K562 (cell line): ENCODE measurements around the gene NDUFV2. TPM values are rescaled to one million over a fixed set of nuclear protein-coding genes. Genes with fewer than 3 reads are reported as not detected.
"Not testable (repeated sequence)": the region's sequence is repeated elsewhere in the genome, so short reads cannot be mapped to it uniquely, and the experiment has no call there.

Experiments used
- ATAC-seq: fragments of 200-7000 bp; cut with Tn5 transposase; 3 replicates; pipeline ENCODE4 v1.9.1; 2020; ENCODE audit warnings: moderate library complexity
- BruUV-seq: library from RNA; stranded (reverse); fragments of 400-500 nt; replicated peaks from 2 replicates; lab custom pipeline; 2021; lab: Mats Ljungman, UMichigan
- CTCF ChIA-PET: fragments of 300-600 bp; formaldehyde crosslinking; extraction: SDS; loops from one replicate; lab custom pipeline; 2021; ENCODE audit warnings: low intra/inter-chr PET ratio; lab: Yijun Ruan, JAX
- POLR2A ChIA-PET: fragments of 300-600, 350-650 bp; sonication (Branson Sonifier 250); formaldehyde crosslinking; extraction: SDS; loops from one replicate; lab custom pipeline; 2021; ENCODE audit warnings: antibody characterized with exemption, inconsistent platforms; lab: Yijun Ruan, JAX
- DNase-seq, 4 experiments: peaks; one replicate each; pipeline versions ENCODE4 v3.0.0 to v3.0.0-alpha.2; 2011 to 2018; ENCODE audit warnings: low spot score in 3 of 4, mixed read lengths in 3 of 4; ENCODE audit errors: extremely low read depth in 1 of 4
- FAIRE-seq: peaks from 2 replicates; lab custom pipeline; 2011; peaks lifted over from hg19 to GRCh38; lab: Jason Lieb, UNC
- H2AFZ ChIP-seq: 2 replicates; pipeline ENCODE4 v1.6.0; 2011; ENCODE audit warnings: low read depth, low read length, control low read depth, inconsistent platforms
- H3K27ac ChIP-seq: fragments of 200-600 bp; 3 replicates; pipeline ENCODE4 v1.8.0; 2011; ENCODE audit warnings: low read depth, mild to moderate bottlenecking, control low read depth, inconsistent platforms, low read length, moderate library complexity, mixed read lengths; ENCODE audit errors: extremely low read depth
- H3K27me3 ChIP-seq, 2 experiments: fragments of 300-600 bp in 1 of 2; 2 replicates in 1 of 2; 3 replicates in 1 of 2; pipeline versions ENCODE4 v1.6.0 to v1.8.0; 2011; ENCODE audit warnings: inconsistent platforms in 2 of 2, low read length in 2 of 2, mild to moderate bottlenecking in 1 of 2, mixed read lengths in 1 of 2, moderate library complexity in 1 of 2; ENCODE audit not compliant: control insufficient read depth in 2 of 2, insufficient read depth in 2 of 2
- H3K36me3 ChIP-seq: fragments of 300-600 bp; 3 replicates; pipeline ENCODE4 v1.8.0; 2011; ENCODE audit warnings: mild to moderate bottlenecking, low read length, inconsistent platforms; ENCODE audit not compliant: control insufficient read depth, insufficient read depth
- H3K4me1 ChIP-seq, 2 experiments: fragments of 200-600 bp in 1 of 2; replicated peaks in 1 of 2; 2 replicates in 1 of 2; 3 replicates in 1 of 2; pipeline versions ENCODE4 v1.5.1 to v1.8.0; 2011; ENCODE audit warnings: inconsistent platforms in 2 of 2, low read length in 2 of 2, mild to moderate bottlenecking in 1 of 2, mixed read lengths in 1 of 2, moderate library complexity in 1 of 2; ENCODE audit not compliant: control insufficient read depth in 2 of 2, insufficient read depth in 2 of 2
- H3K4me2 ChIP-seq: 2 replicates; pipeline ENCODE4 v1.6.1; 2011; ENCODE audit warnings: low read length, control low read depth, inconsistent platforms, mixed read lengths; ENCODE audit not compliant: insufficient read depth
- H3K4me3 ChIP-seq: fragments of 200-600 bp; sonication (generic), shearing (Covaris generic); 2 replicates; pipeline ENCODE4 v1.5.1; 2016; ENCODE audit warnings: control low read depth, inconsistent platforms
- H3K79me2 ChIP-seq: fragments of 200-600 bp; 3 replicates; pipeline ENCODE4 v1.8.0; 2011; ENCODE audit warnings: low read length, inconsistent platforms; ENCODE audit not compliant: control insufficient read depth, insufficient read depth
- H3K9ac ChIP-seq, 2 experiments: 2 replicates each; pipeline versions ENCODE4 v1.6.0 to v1.6.1; 2011; ENCODE audit warnings: low read depth in 2 of 2, low read length in 2 of 2, control low read depth in 1 of 2, inconsistent platforms in 1 of 2, mild to moderate bottlenecking in 1 of 2, mixed read lengths in 1 of 2; ENCODE audit not compliant: insufficient read depth in 1 of 2
- H3K9me1 ChIP-seq: one replicate; pipeline ENCODE4 v1.6.0; 2011; ENCODE audit warnings: inconsistent platforms, mild to moderate bottlenecking, low read length, moderate library complexity; ENCODE audit not compliant: control insufficient read depth, insufficient read depth
- H3K9me3 ChIP-seq: replicated peaks from 2 replicates; pipeline ENCODE4 v1.5.1; 2011; ENCODE audit warnings: low read depth, low read length, inconsistent platforms; ENCODE audit not compliant: control insufficient read depth, insufficient read depth
- H4K20me1 ChIP-seq: replicated peaks from 2 replicates; pipeline ENCODE4 v1.6.1; 2011; ENCODE audit warnings: low read length, inconsistent platforms, mixed read lengths; ENCODE audit not compliant: control insufficient read depth, insufficient read depth
- TRIM28 ChIP-seq: fragments of 450-650 bp; IDR thresholded peaks from 2 replicates; pipeline ENCODE4 v1.6.1; 2017
- ZNF354B ChIP-seq: fragments of 250-450 bp; sonication (Bioruptor Pico); IDR thresholded peaks from 2 replicates; pipeline ENCODE4 v1.4.0; 2020
- ZNF384 ChIP-seq: IDR thresholded peaks from 2 replicates; pipeline ENCODE4 v1.6.1; 2012; ENCODE audit warnings: low read depth, low read length, improper control_type of control experiment
- ZNF507 ChIP-seq: conservative IDR thresholded peaks from 2 replicates; pipeline ENCODE4 v1.6.1; 2017; ENCODE audit warnings: missing genetic modification characterization, missing compliant biosample characterization
- WGBS: fragments of 100-300 bp; shearing (Covaris generic); methylation state at CpG from one replicate; pipeline ENCODE4 v1.1.6; 2016; ENCODE audit warnings: low coverage, mixed read lengths; ENCODE audit not compliant: insufficient coverage; ENCODE audit errors: missing lambda C conversion rate; 5-methylcytosine and 5-hydroxymethylcytosine counted together
- in situ Hi-C: fragments of 300-500 bp; cut with MboI; formaldehyde crosslinking; loops from 4 replicates; pipeline ENCODE4 v1.15.0; 2018; ENCODE audit warnings: inconsistent platforms, mixed read lengths
- intact Hi-C: fragments of 100-400 bp; cut with micrococcal nuclease; formaldehyde crosslinking; loops from 2 replicates; pipeline ENCODE4 v1.14.2; 2022
- polyA plus RNA-seq, 8 experiments: library from polyadenylated mRNA; depleted of rRNA in 4 of 8; stranded (reverse) in 5 of 8; unstranded in 3 of 8; fragments of >200 nt; fragmentation: Nextera tagmentation in 2 of 8; fragmentation: Illumina TruSeq in 1 of 8; extraction: Ambion mirVana in 2 of 8; extraction: Trizol in 1 of 8; gene quantifications; 2 replicates each; pipeline versions ENCODE4 v1.2.1 to v1.2.3, GENCODE V29; 2011 to 2014; ENCODE audit warnings: inconsistent platforms in 1 of 8, missing spikeins in 1 of 8
- total RNA-seq, 7 experiments: library from RNA; depleted of rRNA in 6 of 7; stranded (reverse); fragments of >200 nt in 6 of 7; fragmentation: Illumina TruSeq in 2 of 7; extraction: Trizol in 2 of 7; gene quantifications; 2 replicates each; pipeline versions ENCODE4 v1.2.1 to v1.2.3, GENCODE V29; 2011 to 2021; ENCODE audit warnings: low replicate concordance in 1 of 7

NDUFV2 gene
- total and polyA plus RNA-seq, 9 of the 15 experiments (the other 6 are each of a cell fraction or from before 2014, with no cell fraction given): 213 to 550 (median 384) TPM

- POLR2A ChIA-PET: interaction anchor here (2.4 kb wide), 1 partner anchor 9 kb away, joined by 11 read pairs; no protein-coding TSS in a partner anchor
- BruUV-seq, H3K9me1 ChIP-seq, in situ Hi-C loops, H3K9me3 ChIP-seq, H2AFZ ChIP-seq, H3K27me3 ChIP-seq, intact Hi-C loops, H3K27ac ChIP-seq, DNase-seq, ATAC-seq, H4K20me1 ChIP-seq, CTCF ChIA-PET, H3K4me2 ChIP-seq, H3K36me3 ChIP-seq, H3K4me1 ChIP-seq, FAIRE-seq, H3K9ac ChIP-seq, H3K4me3 ChIP-seq: not testable (repeated sequence)
- 92% methylated on average over 3 of the region's 3 CpGs for WGBS
- peaks cover 45% of the 10 kb centered on the region for H3K79me2 ChIP-seq
- TF ChIP-seq ZNF507 (tag) (peak; percentile 97), ZNF354B (peak; percentile 60; the same call in 1 of the 2 replicates)
Measured at GRCh38 chr18:9169515-9169914, 67.0 kb downstream of the NDUFV2 start.

GRCh38 chr18:9171919-9172318 lies 69.4 kb downstream of the NDUFV2 start:
- H3K9me1 ChIP-seq, FAIRE-seq, H3K4me3 ChIP-seq, H3K9ac ChIP-seq, CTCF ChIA-PET, H3K4me2 ChIP-seq, ATAC-seq, H2AFZ ChIP-seq, in situ Hi-C loops, H3K4me1 ChIP-seq, H3K27me3 ChIP-seq, DNase-seq, BruUV-seq, intact Hi-C loops, H4K20me1 ChIP-seq, H3K9me3 ChIP-seq, H3K36me3 ChIP-seq: not testable (repeated sequence)
- Histone ChIP-seq H3K79me2 (peaks cover 51% of the 10 kb centered on the region), H3K27ac (peak overlapping the region; percentile 11; the same call in 1 of the 3 replicates)
- TF ChIP-seq TRIM28: peak; percentile 69; the same call in 1 of the 2 replicates
- TF ChIP-seq ZNF384: 0 out of 2 replicates have a peak, but pooled peaks have one; percentile 39
- 73% methylated on average over 3 of the region's 3 CpGs for WGBS
- POLR2A ChIA-PET: interaction anchor here (0.6 to 2.4 kb wide), 3 partner anchors 12 to 530 kb away, joined by 3 to 11 read pairs (median 3); no protein-coding TSS in a partner anchor
